K562 (cell line): Measurements from ENCODE around the gene GP1BA. TPM values are rescaled to one million over a fixed set of nuclear protein-coding genes. Genes with fewer than 3 reads are reported as not detected.
A peak's percentile ranks its signal among the peaks of the same experiment; 100 is the strongest.

Experiments used
- ARNT ChIP-seq, 2 experiments: fragments of 450-650 bp; IDR thresholded peaks; 2 replicates each; pipeline ENCODE4 v1.6.1; 2016; ENCODE audit warnings: mild to moderate bottlenecking in 1 of 2
- BCL6 ChIP-seq: fragments of 250-450 bp; sonication (Bioruptor Pico); IDR thresholded peaks from 2 replicates; pipeline ENCODE4 v1.4.0; 2020
- CBX8 ChIP-seq: fragments of 200-600 bp; sonication (generic); IDR thresholded peaks from 2 replicates; pipeline ENCODE4 v1.6.1; 2012; ENCODE audit warnings: borderline replicate concordance, mixed run types, low read depth, mild to moderate bottlenecking, moderate library complexity, mixed read lengths, low read length, control low read depth, inconsistent platforms; ENCODE audit not compliant: poor library complexity, severe bottlenecking; ENCODE audit errors: extremely low read depth
- CREB1 ChIP-seq, 2 experiments: sonication (generic) in 1 of 2; formaldehyde crosslinking in 1 of 2; IDR thresholded peaks; 2 replicates each; pipeline versions ENCODE4 v1.6.1 to v1.8.0; 2012 to 2022; ENCODE audit warnings: inconsistent platforms in 1 of 2, mild to moderate bottlenecking in 1 of 2, missing genetic modification reagents in 1 of 2, moderate library complexity in 1 of 2
- EZH2 ChIP-seq: IDR thresholded peaks from 2 replicates; pipeline ENCODE4 v1.6.1; 2012; ENCODE audit warnings: low read depth, mild to moderate bottlenecking, inconsistent platforms, low read length, borderline replicate concordance
- L3MBTL2 ChIP-seq: fragments of 450-650 bp; IDR thresholded peaks from 2 replicates; pipeline ENCODE4 v1.6.1; 2016; ENCODE audit warnings: mild to moderate bottlenecking, moderate library complexity
- LEF1 ChIP-seq: fragments of 450-650 bp; IDR thresholded peaks from 2 replicates; pipeline ENCODE4 v1.6.1; 2016; ENCODE audit warnings: mild to moderate bottlenecking
- NBN ChIP-seq: fragments of 450-650 bp; IDR thresholded peaks from 2 replicates; pipeline ENCODE4 v1.6.1; 2016; ENCODE audit warnings: low read depth, mild to moderate bottlenecking
- NCOA6 ChIP-seq: fragments of 450-650 bp; IDR thresholded peaks from 2 replicates; pipeline ENCODE4 v1.6.1; 2017; ENCODE audit warnings: mild to moderate bottlenecking
- NFXL1 ChIP-seq: fragments of 450-650 bp; formaldehyde crosslinking; IDR thresholded peaks from 2 replicates; pipeline ENCODE4 v1.4.0; 2021; ENCODE audit warnings: mild to moderate bottlenecking
- NRF1 ChIP-seq, 2 experiments: fragments of 450-650 bp; IDR thresholded peaks in 1 of 2; conservative IDR thresholded peaks in 1 of 2; 2 replicates each; pipeline ENCODE4 v1.6.1; 2014; ENCODE audit warnings: mild to moderate bottlenecking in 2 of 2
- PHB2 ChIP-seq: fragments of 450-650 bp; IDR thresholded peaks from 2 replicates; pipeline ENCODE4 v1.6.1; 2017; ENCODE audit warnings: low read depth
- PHTF2 ChIP-seq: fragments of 250-450 bp; sonication (Bioruptor Pico); IDR thresholded peaks from 2 replicates; pipeline ENCODE4 v1.5.0; 2021; ENCODE audit warnings: mild to moderate bottlenecking
- SAP30 ChIP-seq: fragments of 200-600 bp; sonication (generic); IDR thresholded peaks from 2 replicates; pipeline ENCODE4 v1.6.1; 2012; ENCODE audit warnings: borderline replicate concordance, low read depth, mild to moderate bottlenecking, moderate library complexity, low read length, control low read depth, inconsistent platforms; ENCODE audit not compliant: insufficient read depth, poor library complexity, severe bottlenecking
- SREBF2 ChIP-seq: sonication (generic); formaldehyde crosslinking; IDR thresholded peaks from 2 replicates; pipeline ENCODE4 v1.4.0; 2020; ENCODE audit warnings: mild to moderate bottlenecking, missing genetic modification reagents
- TCF15 ChIP-seq: fragments of 250-450 bp; sonication (Bioruptor Pico); IDR thresholded peaks from 2 replicates; pipeline ENCODE4 v1.8.0; 2022; ENCODE audit warnings: moderate library complexity, mild to moderate bottlenecking, inconsistent platforms
- U2AF2 ChIP-seq: fragments of 200-400 bp; formaldehyde crosslinking; optimal IDR thresholded peaks from 2 replicates; pipeline ENCODE3; 2017; ENCODE audit warnings: low read depth, mild to moderate bottlenecking, low read length
- XRCC3 ChIP-seq: fragments of 450-650 bp; IDR thresholded peaks from 2 replicates; pipeline ENCODE4 v1.6.1; 2017; ENCODE audit warnings: mild to moderate bottlenecking, moderate library complexity
- XRCC4 ChIP-seq: IDR thresholded peaks from one replicate; pipeline ENCODE4 v1.6.1; 2011; ENCODE audit not compliant: insufficient read depth, insufficient read length; ENCODE audit errors: extremely low read depth
- XRCC5 ChIP-seq: fragments of 200-400 bp; formaldehyde crosslinking; IDR thresholded peaks from 2 replicates; pipeline ENCODE4 v1.6.1; 2017; ENCODE audit warnings: low read depth, mild to moderate bottlenecking, low read length
- ZBED1 ChIP-seq: IDR thresholded peaks from 2 replicates; pipeline ENCODE4 v1.6.1; 2014
- ZFP91 ChIP-seq: sonication (generic); formaldehyde crosslinking; IDR thresholded peaks from 2 replicates; pipeline ENCODE4 v1.8.0; 2022; ENCODE audit warnings: mild to moderate bottlenecking, missing genetic modification reagents
- ZNF217 ChIP-seq: sonication (generic); formaldehyde crosslinking; IDR thresholded peaks from 2 replicates; pipeline ENCODE4 v1.8.0; 2022; ENCODE audit warnings: mild to moderate bottlenecking, missing genetic modification reagents
- ZNF436 ChIP-seq: fragments of 250-450, 450-650 bp; sonication (Bioruptor Pico); formaldehyde crosslinking; IDR thresholded peaks from 2 replicates; pipeline ENCODE4 v1.7.0; 2020; ENCODE audit warnings: mild to moderate bottlenecking
- ZSCAN32 ChIP-seq: fragments of 450-650 bp; formaldehyde crosslinking; IDR thresholded peaks from 2 replicates; pipeline ENCODE4 v1.4.0; 2020; ENCODE audit warnings: mild to moderate bottlenecking, moderate library complexity
- polyA plus RNA-seq, 8 experiments: library from polyadenylated mRNA; depleted of rRNA in 4 of 8; stranded (reverse) in 5 of 8; unstranded in 3 of 8; fragments of >200 nt; fragmentation: Nextera tagmentation in 2 of 8; fragmentation: Illumina TruSeq in 1 of 8; extraction: Ambion mirVana in 2 of 8; extraction: Trizol in 1 of 8; gene quantifications; 2 replicates each; pipeline versions ENCODE4 v1.2.1 to v1.2.3, GENCODE V29; 2011 to 2014; ENCODE audit warnings: inconsistent platforms in 1 of 8, missing spikeins in 1 of 8
- total RNA-seq, 7 experiments: library from RNA; depleted of rRNA in 6 of 7; stranded (reverse); fragments of >200 nt in 6 of 7; fragmentation: Illumina TruSeq in 2 of 7; extraction: Trizol in 2 of 7; gene quantifications; 2 replicates each; pipeline versions ENCODE4 v1.2.1 to v1.2.3, GENCODE V29; 2011 to 2021; ENCODE audit warnings: low replicate concordance in 1 of 7
- TF ChIP-seq, protein P1 (sequence below): sonication (generic); IDR thresholded peaks from 2 replicates; pipeline ENCODE4 v1.6.1; 2016

GP1BA gene
- total and polyA plus RNA-seq, 9 of the 15 experiments (the other 6 are each of a cell fraction or from before 2014, with no cell fraction given) = 0.01 TPM; not detected in 8

DNA sequence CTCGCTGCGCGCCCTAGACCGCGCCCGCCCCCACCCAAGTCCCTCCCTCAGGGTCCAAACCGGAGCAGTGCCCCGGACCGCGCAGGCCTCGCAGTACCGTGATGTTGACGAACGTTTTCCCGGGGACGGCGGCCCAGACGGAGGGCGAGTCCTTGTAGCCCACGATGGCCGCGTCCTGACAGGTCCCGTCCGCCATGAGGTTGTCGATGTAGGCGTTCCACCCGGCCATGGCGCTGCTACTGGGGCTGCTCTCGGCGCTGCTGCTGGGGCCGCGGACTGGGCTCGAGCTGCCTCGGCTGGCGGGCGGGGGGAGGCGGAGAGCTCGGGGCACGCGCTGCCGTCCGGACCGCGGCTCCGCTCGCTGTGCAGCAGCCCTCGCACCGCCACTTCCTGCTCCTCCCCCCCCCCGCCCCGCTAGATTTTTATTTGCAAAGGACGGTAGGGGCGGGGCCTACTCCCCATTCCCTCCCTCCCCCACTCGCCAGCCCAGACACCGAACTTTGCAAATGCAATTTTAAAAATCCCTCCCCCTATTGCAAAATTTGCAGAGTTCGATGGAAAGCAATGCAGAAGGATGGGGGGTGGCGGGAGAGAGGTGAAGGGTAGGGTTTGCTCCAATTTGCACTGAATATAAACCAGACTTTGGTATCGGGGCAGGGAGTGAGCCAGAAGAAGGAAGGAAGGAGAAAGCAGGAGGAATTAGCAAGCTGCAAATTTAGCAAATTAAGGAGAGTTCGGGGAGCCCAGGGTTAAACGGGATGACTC is 16.3 kb downstream of the GP1BA start, which contains the start of gene PFN1 (continued):
- TF ChIP-seq XRCC3 (no peak), NCOA6 (no peak), U2AF2 (no peak), L3MBTL2 (no peak), NRF1 (conservative IDR thresholded peaks at IDR 0.05 in 1 of 2, IDR thresholded peaks at IDR 0.05 in 1 of 2) (no peak), ZFP91 (no peak), ZBED1 (no peak), TCF15 (CRISPR knock-in tag) (no peak), CREB1 (IDR thresholded peaks at IDR 0.05) (no peak; the same call in 1 of the 2 replicates), CREB1 (CRISPR knock-in tag; IDR thresholded peaks at IDR 0.05) (no peak), PHTF2 (CRISPR knock-in tag) (no peak), LEF1 (peak; percentile 18; the same call in 1 of the 2 replicates), XRCC4 (no peak), SAP30 (peak; percentile 39), NFXL1 (CRISPR knock-in tag) (no peak), NBN (peak; percentile 83), CBX8 (no peak), PHB2 (no peak), ZNF217 (CRISPR knock-in tag) (no peak), BCL6 (CRISPR knock-in tag) (no peak), SREBF2 (CRISPR knock-in tag) (no peak), ZNF436 (CRISPR knock-in tag) (no peak), ZSCAN32 (CRISPR knock-in tag) (no peak; the same call in 1 of the 2 replicates), ARNT (IDR thresholded peaks at IDR 0.05) (peak in 1 of 2 experiments; percentile 81; a peak in 1 of 4 replicates), XRCC5 (no peak), EZH2 (no peak)
- TF ChIP-seq, protein P1, sequence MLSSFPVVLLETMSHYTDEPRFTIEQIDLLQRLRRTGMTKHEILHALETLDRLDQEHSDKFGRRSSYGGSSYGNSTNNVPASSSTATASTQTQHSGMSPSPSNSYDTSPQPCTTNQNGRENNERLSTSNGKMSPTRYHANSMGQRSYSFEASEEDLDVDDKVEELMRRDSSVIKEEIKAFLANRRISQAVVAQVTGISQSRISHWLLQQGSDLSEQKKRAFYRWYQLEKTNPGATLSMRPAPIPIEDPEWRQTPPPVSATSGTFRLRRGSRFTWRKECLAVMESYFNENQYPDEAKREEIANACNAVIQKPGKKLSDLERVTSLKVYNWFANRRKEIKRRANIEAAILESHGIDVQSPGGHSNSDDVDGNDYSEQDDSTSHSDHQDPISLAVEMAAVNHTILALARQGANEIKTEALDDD = no peak
